NCI-H524 treated with DMSO at 0.1 percent for 48 hours (cell line): ENCODE results near the gene FRRS1L.

Experiments used
- DNase-seq: peaks from one replicate; lab custom pipeline; 2025; lab: John Stamatoyannopoulos, UW

The FRRS1L gene

GRCh38 chr9:109176386-109176785, 9.3 kb upstream of the FRRS1L start:
- no peak for DNase-seq

GRCh38 chr9:109172935-109173334, 5.9 kb upstream of the FRRS1L start:
- no peak for DNase-seq

- DNase-seq, result no peak
Observed at GRCh38 chr9:109171926-109172325, 4.9 kb upstream of the FRRS1L start.

DNA sequence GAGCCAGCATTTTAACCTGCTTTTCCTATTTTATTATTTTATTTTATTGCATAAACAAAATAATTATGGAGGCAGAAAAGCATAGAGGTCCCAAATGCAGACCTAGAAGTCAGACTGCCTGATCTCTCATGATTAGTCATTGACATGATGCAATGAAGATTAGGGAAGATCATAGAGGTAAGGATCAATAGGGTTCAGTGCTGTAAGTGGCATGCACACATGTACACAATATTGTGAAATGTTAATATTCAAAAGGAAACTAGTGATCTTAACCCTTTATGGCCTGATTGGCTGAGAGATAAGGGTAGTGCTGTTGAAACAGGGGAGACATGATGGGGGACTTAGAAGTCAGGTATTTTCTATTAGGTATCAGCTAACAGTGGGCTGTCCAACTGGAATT, 1.1 kb upstream of the FRRS1L start:
- DNase-seq, result no peak

DNA sequence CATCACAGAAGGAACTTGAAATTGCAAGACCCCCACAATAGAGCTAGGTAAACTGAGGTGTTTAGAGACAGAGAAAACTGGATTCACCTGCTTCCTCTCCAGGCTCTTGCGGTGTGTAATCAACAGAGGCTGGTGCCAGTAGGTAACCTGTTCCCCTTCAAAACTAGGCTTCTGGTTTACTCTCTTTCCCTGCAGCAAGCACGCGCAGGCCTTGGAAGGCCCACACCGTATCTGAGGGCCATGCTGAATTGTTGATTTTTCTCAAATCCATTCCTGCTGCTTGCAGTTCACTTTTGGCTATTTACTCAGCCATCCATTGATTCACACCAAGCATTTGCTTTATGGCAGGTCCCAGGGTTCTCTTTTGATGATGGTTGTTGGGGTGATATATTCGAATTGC, 667 bp upstream of the FRRS1L start:
- no peak for DNase-seq

DNA sequence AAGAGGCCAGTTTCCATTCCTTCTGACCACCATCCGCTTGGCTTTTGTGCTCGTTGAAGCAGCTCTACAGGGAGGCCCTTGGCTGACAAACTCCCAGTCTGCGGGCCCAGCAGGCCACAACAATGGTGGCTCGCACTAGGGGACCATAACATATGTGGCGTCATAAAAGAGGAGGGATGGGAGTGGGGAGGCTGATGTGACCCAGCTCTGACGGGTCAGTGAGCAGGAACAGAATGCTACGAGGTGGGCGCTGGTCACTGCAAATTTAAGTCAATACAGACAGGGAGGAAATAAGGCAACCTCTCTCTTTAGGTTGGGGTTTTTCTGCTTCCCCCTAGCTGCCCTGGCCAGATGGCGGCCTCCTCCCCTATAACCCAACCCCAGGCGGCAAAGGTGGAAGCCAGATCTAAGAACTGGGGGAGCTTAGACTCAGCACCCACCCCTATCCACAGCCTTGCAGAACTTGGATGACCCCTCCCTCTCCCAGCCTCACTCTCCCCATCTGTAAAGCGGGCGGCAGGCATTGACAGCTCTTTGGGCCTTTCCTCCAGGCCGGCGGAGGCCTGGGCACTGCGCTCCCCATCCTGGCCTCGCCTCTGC, 778 bp downstream of the FRRS1L start:
- no peak for DNase-seq

DNA sequence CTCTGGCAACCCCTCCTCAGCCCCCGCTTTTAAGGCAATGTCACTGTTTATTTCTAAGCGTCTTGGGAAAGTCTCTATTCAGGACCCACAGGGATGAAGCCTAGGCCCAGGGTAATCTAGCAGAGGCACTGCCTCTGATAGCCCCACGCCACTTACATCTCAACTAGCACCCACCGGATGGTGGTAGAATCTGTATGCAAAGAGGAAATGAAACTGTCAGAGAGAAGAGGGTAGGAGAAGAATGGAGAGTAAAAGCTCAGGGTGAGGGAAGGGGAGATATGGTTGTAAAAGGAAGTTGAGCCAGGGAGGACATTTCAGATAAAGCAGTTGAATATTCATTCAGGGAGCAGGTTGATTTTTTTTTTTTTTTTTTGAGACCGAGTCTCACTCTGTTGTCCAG, 3.0 kb downstream of the FRRS1L start:
- DNase-seq, result no peak

- DNase-seq, result no peak
Observed at GRCh38 chr9:109163194-109163593, 3.9 kb downstream of the FRRS1L start.

DNA sequence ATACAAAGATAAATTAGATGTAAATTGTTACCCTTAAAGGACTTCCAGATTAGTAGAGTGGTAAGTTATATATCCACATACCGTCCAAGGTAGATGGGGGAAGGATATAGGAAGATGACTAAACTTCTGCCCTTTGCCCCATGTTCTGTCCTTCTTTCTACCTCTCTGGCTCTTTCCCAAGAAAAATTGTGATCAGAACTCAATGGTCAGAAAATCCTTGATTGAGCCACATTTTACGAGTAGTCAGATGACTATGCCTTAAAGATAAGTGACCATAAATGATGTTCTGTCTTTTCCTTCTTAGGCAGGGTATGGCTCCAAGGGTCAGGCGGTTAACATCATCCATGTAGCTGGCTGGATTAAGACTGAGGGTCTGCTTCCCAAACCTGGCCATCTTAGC, 4.4 kb downstream of the FRRS1L start:
- no peak for DNase-seq

DNA sequence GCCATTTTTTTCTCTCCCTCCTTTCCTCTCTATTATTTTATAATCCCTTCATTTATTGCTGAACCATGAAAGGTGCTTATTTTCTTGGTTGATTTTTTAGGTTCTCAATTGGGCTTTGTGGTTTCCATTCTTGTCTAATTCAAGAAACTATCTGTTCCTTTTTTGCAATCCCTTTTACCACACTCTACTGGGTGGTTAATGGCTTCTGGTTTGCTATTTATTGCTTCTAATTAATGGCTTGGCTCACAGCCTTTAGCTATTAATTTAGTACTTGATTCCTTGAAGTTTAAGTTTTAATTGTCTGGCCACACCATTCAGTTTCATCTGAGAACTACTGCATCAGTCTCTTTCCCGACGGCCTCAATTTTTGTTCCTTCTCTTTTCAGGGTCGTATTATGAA, 5.6 kb downstream of the FRRS1L start:
- no peak for DNase-seq

- DNase-seq, result no peak
Observed at GRCh38 chr9:109159583-109159982, 7.5 kb downstream of the FRRS1L start.

GRCh38 chr9:109158651-109159050, 8.4 kb downstream of the FRRS1L start:
- DNase-seq, result no peak

GRCh38 chr9:109156708-109157107, 10.3 kb downstream of the FRRS1L start:
- no peak for DNase-seq

DNA sequence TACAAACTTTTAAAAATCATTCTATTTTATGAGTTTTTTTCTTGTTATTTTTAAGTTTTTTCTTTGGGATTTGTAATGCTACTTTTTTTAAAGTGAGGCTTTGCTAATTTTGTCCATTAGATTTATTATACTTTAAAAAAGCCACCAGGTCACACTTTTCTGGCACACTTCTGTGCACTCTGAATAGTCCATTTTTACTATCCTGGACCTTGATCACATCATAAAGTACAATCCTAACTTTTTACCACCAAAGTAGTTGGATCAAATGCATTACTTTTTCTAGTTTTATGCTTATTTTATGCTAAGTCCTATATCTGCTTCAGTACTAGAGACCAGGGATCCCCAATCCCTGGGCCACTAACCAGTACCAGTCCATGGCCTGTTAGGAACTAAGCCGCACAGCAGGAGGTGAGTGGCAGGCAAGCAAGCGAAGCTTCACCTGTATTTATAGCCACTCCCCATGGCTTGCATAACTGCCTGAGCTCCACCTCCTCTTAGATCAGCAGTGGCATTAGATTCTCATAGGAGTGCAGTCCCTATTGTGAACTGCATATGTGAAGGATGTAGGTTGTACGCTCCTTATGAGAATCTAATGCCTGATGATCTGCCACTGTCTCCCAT, 16.0 kb downstream of the FRRS1L start:
- DNase-seq, result no peak

DNA sequence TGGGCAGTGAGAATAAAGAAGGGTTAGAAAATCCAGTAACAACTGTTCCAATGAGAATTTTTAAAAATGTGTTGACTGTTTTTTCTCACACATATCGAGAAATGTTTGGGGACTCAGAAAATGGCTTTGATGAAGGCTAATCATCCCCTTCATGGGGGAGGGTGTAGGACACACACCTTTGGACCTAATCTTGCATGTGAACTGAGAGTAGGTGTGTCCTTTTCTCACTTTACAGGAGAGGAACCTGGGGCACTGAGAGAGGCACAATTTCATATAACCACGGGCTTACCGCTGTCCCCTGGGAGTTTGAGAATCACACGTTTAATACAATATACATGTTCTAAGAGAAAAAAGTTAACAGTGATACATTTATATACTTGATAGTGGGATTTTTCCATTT, 17.3 kb downstream of the FRRS1L start:
- DNase-seq, result no peak

GRCh38 chr9:109149089-109149488, 18.0 kb downstream of the FRRS1L start:
- DNase-seq, result no peak

GRCh38 chr9:109145051-109145450, 22.0 kb downstream of the FRRS1L start:
- no peak for DNase-seq

GRCh38 chr9:109143881-109144562, 23.0 kb downstream of the FRRS1L start:
- no peak for DNase-seq

- no peak for DNase-seq
Observed at GRCh38 chr9:109141375-109141774, 25.7 kb downstream of the FRRS1L start.

DNA sequence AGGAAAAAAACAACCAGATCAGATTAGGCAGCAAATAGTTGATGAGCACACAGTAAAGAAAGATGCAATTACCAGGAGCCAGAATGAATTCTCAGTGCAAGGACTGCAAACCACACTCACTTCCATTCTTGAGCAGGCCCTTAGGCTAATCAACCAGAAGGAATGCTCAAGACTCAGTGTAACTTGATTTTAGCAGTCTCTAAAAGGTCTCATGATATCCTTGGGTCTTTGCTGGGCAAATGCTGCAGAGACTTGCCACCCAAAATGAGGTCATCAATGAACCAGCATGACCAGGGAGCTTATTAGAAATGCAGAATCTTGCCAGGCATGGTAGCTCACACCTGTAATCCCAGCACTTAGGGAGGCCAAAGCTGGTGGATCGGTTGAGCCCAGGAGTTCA, 27.2 kb downstream of the FRRS1L start:
- DNase-seq, result no peak

DNA sequence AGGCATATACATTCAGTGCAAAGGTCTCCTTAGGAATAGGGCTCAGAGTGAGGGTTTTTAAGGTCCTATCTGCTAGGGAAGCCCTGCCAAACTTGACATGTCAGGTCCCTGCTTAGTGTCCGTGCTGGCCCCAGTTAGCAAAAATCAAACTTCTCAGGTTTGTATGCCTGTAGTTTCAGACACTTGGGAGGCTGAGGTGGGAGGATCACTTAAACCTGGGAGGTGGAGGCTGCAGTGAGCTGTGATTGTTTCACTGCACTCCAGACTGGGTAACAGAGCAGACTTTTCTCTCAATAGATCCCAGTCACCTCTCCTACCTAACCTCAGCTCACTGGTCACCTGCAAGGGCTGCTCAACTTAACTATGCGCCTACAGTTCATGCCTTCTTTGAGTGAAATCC, 28.6 kb downstream of the FRRS1L start:
- no peak for DNase-seq

DNA sequence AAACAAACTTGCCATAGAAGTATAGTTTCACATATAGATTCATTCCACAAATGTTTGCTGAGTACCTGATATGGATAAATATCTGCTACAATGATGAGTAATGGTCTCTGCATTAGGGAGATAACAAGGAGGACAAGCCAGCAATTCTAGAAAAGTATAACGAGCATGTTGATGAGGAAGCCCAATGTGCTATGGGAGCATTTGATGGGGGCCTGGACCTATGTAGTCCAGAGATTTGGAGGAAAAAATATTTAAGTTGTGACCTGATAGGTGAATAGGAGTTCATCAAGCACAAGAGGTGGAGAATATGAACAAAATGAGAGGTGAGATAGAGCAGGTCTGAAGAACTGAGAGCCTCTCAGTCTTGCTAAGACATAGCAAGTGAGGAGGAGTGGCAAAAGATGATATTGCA, 32.9 kb downstream of the FRRS1L start:
- DNase-seq, result no peak

GRCh38 chr9:109133533-109133932, 33.5 kb downstream of the FRRS1L start:
- DNase-seq, result no peak

- DNase-seq, result no peak
Observed at GRCh38 chr9:109132567-109133021, 34.5 kb downstream of the FRRS1L start.
